ENCODE results near the gene TCAF1. TPM values are rescaled to one million over a fixed set of nuclear protein-coding genes. Genes with fewer than 3 reads are reported as not detected.
"Not testable (repeated sequence)": the region's sequence is repeated elsewhere in the genome, so short reads cannot be mapped to it uniquely, and the experiment has no call there.

The TCAF1 gene
- total RNA-seq, 1 experiment from 2014 or later, result 58.4 TPM

DNA sequence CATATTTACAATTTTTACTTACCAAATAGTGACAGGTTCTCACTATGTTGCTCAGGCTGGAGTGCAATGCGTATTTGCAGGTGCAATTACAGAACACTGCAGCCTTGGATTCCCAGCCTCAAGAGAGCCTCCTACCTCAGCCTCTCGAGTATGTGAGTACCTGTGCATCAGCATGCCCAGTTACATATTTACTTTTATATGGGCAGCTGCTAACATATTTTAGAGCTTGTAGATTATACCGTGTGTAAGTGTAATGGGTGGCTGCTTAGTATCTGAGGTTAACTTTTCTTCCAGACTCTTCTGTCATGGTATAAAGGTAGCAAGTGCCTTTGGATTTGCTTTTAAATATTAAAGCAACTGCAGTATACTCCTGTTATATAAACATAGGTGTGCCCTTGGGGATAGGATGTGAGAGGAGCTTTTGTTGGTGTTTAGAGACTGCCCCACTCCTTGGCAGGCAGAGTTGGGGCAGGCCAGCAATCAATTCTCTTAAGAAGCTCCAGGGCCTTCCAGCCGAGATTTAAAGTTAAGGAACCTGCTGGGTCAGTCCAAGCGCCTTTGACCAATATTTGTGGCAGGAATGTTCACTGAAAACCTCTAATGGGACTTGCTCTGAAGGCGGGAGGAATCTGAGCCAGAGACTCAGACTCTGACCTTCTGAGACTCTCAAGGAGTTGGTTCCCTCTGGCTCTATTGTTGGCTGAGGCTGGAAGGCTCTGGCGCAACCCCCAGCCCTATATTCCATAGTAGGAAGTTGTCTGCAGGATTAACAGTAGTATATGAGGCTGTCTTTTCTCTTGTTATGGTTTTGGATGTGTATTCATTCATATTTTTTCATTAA, 77.5 kb downstream of the TCAF1 start:
- H3K9ac ChIP-seq (ENCODE audit: low read length); H3K27ac ChIP-seq (ENCODE audit: low read depth, low read length); CTCF ChIA-PET; DNase-seq (ENCODE audit: low read depth, low spot score); H3K4me2 ChIP-seq (ENCODE audit: low read length); POLR2A ChIA-PET; H3K27me3 ChIP-seq (ENCODE audit: insufficient read depth, low read length); H3K9me3 ChIP-seq (ENCODE audit: control insufficient read depth in 1 of 2, insufficient read depth in 1 of 2, low read depth in 1 of 2, low read length in 2 of 2); BruUV-seq (replicated peaks); H3K79me2 ChIP-seq (ENCODE audit: insufficient read depth, low read length); RAD21 ChIA-PET (ENCODE audit: low non-redundant PET in 1 of 2, low total read pairs in 2 of 2, uncharacterized antibody in 2 of 2, unreplicated experiment in 2 of 2); H4K20me1 ChIP-seq (ENCODE audit: insufficient read depth); H3K9me2 ChIP-seq (ENCODE audit: insufficient read depth); H3K4me3 ChIP-seq (replicated peaks in 1 of 2; ENCODE audit: low read depth in 1 of 2, low read length in 2 of 2); H3K4me1 ChIP-seq (ENCODE audit: control insufficient read depth in 1 of 2, insufficient read depth in 2 of 2, low read length in 2 of 2); intact Hi-C loops (cut with micrococcal nuclease); H3K36me3 ChIP-seq (ENCODE audit: control insufficient read depth in 1 of 2, insufficient read depth in 2 of 2, low read length in 2 of 2); H2AFZ ChIP-seq (ENCODE audit: low read depth, low read length, poor library complexity, severe bottlenecking): not testable (repeated sequence)
- peak; percentile 42 for ATAC-seq

DNA sequence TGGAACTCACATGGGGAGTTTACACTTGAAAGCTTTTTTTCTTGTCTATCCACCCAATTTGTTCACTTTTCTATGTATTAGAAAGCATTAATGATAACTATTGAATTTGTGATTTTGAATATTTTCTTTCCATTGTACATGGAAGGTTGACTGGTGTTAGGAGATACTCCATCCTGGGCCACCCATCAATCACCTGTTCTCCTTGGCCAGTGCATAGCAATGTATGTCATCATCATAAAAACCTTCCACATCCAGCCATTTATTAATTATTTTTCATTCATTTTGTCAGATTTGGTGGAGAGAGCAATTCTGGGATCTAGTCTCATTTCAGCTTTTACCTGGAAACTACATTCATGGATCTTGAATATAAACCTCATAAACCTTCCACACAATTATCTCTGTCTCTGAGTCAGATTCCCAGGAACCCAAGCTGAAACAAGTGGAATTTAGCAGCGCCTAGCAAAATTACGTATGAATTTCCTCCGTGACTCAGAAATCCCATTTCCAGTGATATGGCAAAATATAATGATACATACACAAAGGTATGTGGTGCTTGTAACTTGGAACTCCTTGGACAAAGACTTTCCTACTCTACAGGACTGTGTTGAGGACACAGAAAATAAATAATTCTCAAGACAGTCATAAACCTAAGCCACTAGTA, 78.2 kb downstream of the TCAF1 start:
- H3K9ac ChIP-seq (ENCODE audit: low read length); POLR2A ChIA-PET; BruUV-seq (replicated peaks); H3K27ac ChIP-seq (ENCODE audit: low read depth, low read length); DNase-seq (ENCODE audit: low read depth, low spot score); ATAC-seq; CTCF ChIA-PET; H3K9me2 ChIP-seq (ENCODE audit: insufficient read depth); H3K36me3 ChIP-seq (ENCODE audit: control insufficient read depth in 1 of 2, insufficient read depth in 2 of 2, low read length in 2 of 2); H4K20me1 ChIP-seq (ENCODE audit: insufficient read depth); intact Hi-C loops (cut with micrococcal nuclease); H3K4me3 ChIP-seq (replicated peaks in 1 of 2; ENCODE audit: low read depth in 1 of 2, low read length in 2 of 2); H3K79me2 ChIP-seq (ENCODE audit: insufficient read depth, low read length); H3K4me2 ChIP-seq (ENCODE audit: low read length); H3K27me3 ChIP-seq (ENCODE audit: insufficient read depth, low read length); H3K9me3 ChIP-seq (ENCODE audit: control insufficient read depth in 1 of 2, insufficient read depth in 1 of 2, low read depth in 1 of 2, low read length in 2 of 2); RAD21 ChIA-PET (ENCODE audit: low non-redundant PET in 1 of 2, low total read pairs in 2 of 2, uncharacterized antibody in 2 of 2, unreplicated experiment in 2 of 2); H2AFZ ChIP-seq (ENCODE audit: low read depth, low read length, poor library complexity, severe bottlenecking); H3K4me1 ChIP-seq (ENCODE audit: control insufficient read depth in 1 of 2, insufficient read depth in 2 of 2, low read length in 2 of 2): not testable (repeated sequence)

DNA sequence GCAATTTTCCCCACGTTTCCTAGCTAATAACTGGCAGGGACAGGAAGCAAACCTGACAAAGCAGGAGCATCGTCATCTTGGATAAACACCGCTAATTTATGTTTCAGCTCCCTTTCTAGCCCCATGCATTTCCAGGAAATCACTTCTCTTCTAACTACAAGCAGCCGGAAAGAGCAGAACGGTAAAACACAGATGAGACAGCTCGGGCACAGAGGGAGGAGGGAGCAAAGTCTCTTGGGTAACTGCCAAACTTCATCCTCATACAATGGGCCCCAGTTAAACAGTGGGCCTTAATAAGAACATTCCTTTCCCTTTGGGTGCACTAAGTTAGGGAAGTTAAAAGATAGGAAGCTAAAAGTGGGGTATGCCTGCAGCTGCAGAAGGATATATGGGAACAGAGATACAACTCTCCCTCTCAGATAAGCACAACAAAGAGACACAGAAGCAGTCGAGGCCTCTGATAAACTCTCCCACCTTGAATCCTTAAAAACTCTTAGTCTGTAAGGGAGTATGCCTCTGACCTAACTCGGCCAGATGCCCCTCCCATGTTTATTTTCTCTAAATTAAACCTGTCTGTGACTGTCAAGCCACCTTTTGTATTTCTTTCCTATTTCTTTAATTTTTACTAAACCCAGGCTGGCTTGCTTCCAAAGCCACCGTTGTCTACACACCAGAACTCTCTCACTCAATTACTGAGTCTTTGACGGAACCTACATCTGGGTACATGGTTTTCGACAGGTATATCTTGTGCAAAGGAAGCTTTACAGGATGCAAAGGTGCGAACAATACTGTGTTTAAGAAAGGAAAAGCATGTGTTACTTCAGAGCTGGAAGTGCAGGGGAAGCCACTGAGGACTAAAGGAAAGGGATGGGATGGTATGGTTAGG, 80.3 kb downstream of the TCAF1 start:
- H3K4me1 ChIP-seq (ENCODE audit: control insufficient read depth in 1 of 2, insufficient read depth in 2 of 2, low read length in 2 of 2); H3K9me3 ChIP-seq (ENCODE audit: control insufficient read depth in 1 of 2, insufficient read depth in 1 of 2, low read depth in 1 of 2, low read length in 2 of 2); H3K9me2 ChIP-seq (ENCODE audit: insufficient read depth); H3K27me3 ChIP-seq (ENCODE audit: insufficient read depth, low read length); H3K36me3 ChIP-seq (ENCODE audit: control insufficient read depth in 1 of 2, insufficient read depth in 2 of 2, low read length in 2 of 2); BruUV-seq (replicated peaks); ATAC-seq; DNase-seq (ENCODE audit: low read depth, low spot score); CTCF ChIA-PET; intact Hi-C loops (cut with micrococcal nuclease); H3K9ac ChIP-seq (ENCODE audit: low read length); RAD21 ChIA-PET (ENCODE audit: low non-redundant PET in 1 of 2, low total read pairs in 2 of 2, uncharacterized antibody in 2 of 2, unreplicated experiment in 2 of 2); H2AFZ ChIP-seq (ENCODE audit: low read depth, low read length, poor library complexity, severe bottlenecking); H3K27ac ChIP-seq (ENCODE audit: low read depth, low read length); H3K79me2 ChIP-seq (ENCODE audit: insufficient read depth, low read length); H3K4me3 ChIP-seq (replicated peaks in 1 of 2; ENCODE audit: low read depth in 1 of 2, low read length in 2 of 2); H3K4me2 ChIP-seq (ENCODE audit: low read length); POLR2A ChIA-PET; H4K20me1 ChIP-seq (ENCODE audit: insufficient read depth): not testable (repeated sequence)

DNA sequence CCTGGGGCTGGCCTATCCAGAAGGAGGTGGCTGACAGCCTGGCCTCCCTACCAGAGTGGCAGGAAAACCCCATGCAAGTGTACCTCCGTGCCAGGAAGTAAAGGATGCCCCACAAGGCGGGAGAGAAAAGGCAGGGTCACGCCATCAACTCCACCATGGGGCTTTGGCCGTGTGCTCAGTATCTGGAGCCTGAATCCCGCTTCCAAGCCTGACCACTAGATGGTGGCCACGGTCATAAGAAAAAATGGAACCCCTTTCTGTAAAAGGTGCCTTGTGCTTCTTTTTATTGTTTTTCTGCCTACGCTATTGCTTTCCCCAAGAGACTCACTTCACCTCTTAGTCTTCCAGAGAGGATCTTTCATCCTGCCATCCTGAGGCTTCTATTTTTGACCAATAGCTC, 84.1 kb downstream of the TCAF1 start:
- BruUV-seq (replicated peaks); H2AFZ ChIP-seq (ENCODE audit: low read depth, low read length, poor library complexity, severe bottlenecking); CTCF ChIA-PET; H3K79me2 ChIP-seq (ENCODE audit: insufficient read depth, low read length); H3K9ac ChIP-seq (ENCODE audit: low read length); H3K9me3 ChIP-seq (ENCODE audit: control insufficient read depth in 1 of 2, insufficient read depth in 1 of 2, low read depth in 1 of 2, low read length in 2 of 2); H3K27me3 ChIP-seq (ENCODE audit: insufficient read depth, low read length); POLR2A ChIA-PET; H3K36me3 ChIP-seq (ENCODE audit: control insufficient read depth in 1 of 2, insufficient read depth in 2 of 2, low read length in 2 of 2); intact Hi-C loops (cut with micrococcal nuclease); DNase-seq (ENCODE audit: low read depth, low spot score); H3K9me2 ChIP-seq (ENCODE audit: insufficient read depth); H3K4me1 ChIP-seq (ENCODE audit: control insufficient read depth in 1 of 2, insufficient read depth in 2 of 2, low read length in 2 of 2); H4K20me1 ChIP-seq (ENCODE audit: insufficient read depth); RAD21 ChIA-PET (ENCODE audit: low non-redundant PET in 1 of 2, low total read pairs in 2 of 2, uncharacterized antibody in 2 of 2, unreplicated experiment in 2 of 2); H3K4me3 ChIP-seq (replicated peaks in 1 of 2; ENCODE audit: low read depth in 1 of 2, low read length in 2 of 2); H3K4me2 ChIP-seq (ENCODE audit: low read length); H3K27ac ChIP-seq (ENCODE audit: low read depth, low read length): not testable (repeated sequence)
- ATAC-seq, result peak; percentile 98
